Endothelial cell of umbilical vein (primary cell): Measurements from ENCODE around the gene ITIH5. TPM values are rescaled to one million over a fixed set of nuclear protein-coding genes. Genes with fewer than 3 reads are reported as not detected.

Source experiments
- BruUV-seq: library from RNA; stranded (reverse); fragments of 400-500 nt; replicated peaks from 2 replicates; lab custom pipeline; 2021; lab: Mats Ljungman, UMichigan
- CTCF ChIA-PET: fragments of 300-600, 350-600 bp; sonication (Branson Sonifier 250); formaldehyde crosslinking; loops from one replicate; lab custom pipeline; 2021; ENCODE audit warnings: antibody characterized with exemption, inconsistent platforms; lab: Charles Lee
- POLR2A ChIA-PET: fragments of 300-600, 350-600 bp; sonication (Branson Sonifier 250); formaldehyde crosslinking; loops from one replicate; lab custom pipeline; 2021; ENCODE audit warnings: antibody characterized with exemption, inconsistent platforms; lab: Charles Lee
- DNase-seq: peaks from one replicate; pipeline ENCODE4 v3.0.0-alpha.2; 2011; ENCODE audit warnings: low read depth, low spot score
- FAIRE-seq: peaks from 2 replicates; lab custom pipeline; 2011; peaks lifted over from hg19 to GRCh38; lab: Jason Lieb, UNC
- H2AFZ ChIP-seq: 2 replicates; pipeline ENCODE4 v1.6.0; 2012; ENCODE audit warnings: low read depth, low read length, control low read depth, inconsistent platforms
- H3K27ac ChIP-seq: 2 replicates; pipeline ENCODE4 v1.5.1; 2011; ENCODE audit warnings: low read depth, mild to moderate bottlenecking, control low read depth, low read length, moderate library complexity; ENCODE audit not compliant: insufficient read depth
- H3K27me3 ChIP-seq, 2 experiments: 2 replicates each; pipeline versions ENCODE4 v1.6.0 to v1.6.1; 2011; ENCODE audit warnings: low read length in 2 of 2, mixed read lengths in 1 of 2; ENCODE audit not compliant: control insufficient read depth in 2 of 2, insufficient read depth in 2 of 2
- H3K36me3 ChIP-seq, 2 experiments: 2 replicates in 1 of 2; 3 replicates in 1 of 2; pipeline ENCODE4 v1.5.1; 2011; ENCODE audit warnings: low read length in 2 of 2, mild to moderate bottlenecking in 1 of 2, moderate library complexity in 1 of 2; ENCODE audit not compliant: control insufficient read depth in 2 of 2, insufficient read depth in 2 of 2; ENCODE audit errors: extremely low read depth in 1 of 2
- H3K4me1 ChIP-seq: 3 replicates; pipeline ENCODE4 v1.5.1; 2011; ENCODE audit warnings: mild to moderate bottlenecking, low read length; ENCODE audit not compliant: control insufficient read depth, insufficient read depth; ENCODE audit errors: extremely low read depth
- H3K4me2 ChIP-seq: 2 replicates; pipeline ENCODE4 v1.6.1; 2011; ENCODE audit warnings: low read length, control low read depth, mixed read lengths; ENCODE audit not compliant: insufficient read depth
- H3K4me3 ChIP-seq, 3 experiments: fragments of 200-600 bp in 1 of 3; sonication (generic), shearing (Covaris generic) in 1 of 3; replicated peaks in 1 of 3; 2 replicates each; pipeline ENCODE4 v1.5.1; 2011 to 2016; ENCODE audit warnings: control low read depth in 3 of 3, low read length in 3 of 3, mild to moderate bottlenecking in 2 of 3, inconsistent platforms in 1 of 3, low read depth in 1 of 3, moderate library complexity in 1 of 3; ENCODE audit not compliant: insufficient read depth in 1 of 3
- H3K79me2 ChIP-seq: 2 replicates; pipeline ENCODE4 v1.6.0; 2012; ENCODE audit warnings: low read length, inconsistent platforms; ENCODE audit not compliant: control insufficient read depth, insufficient read depth
- H3K9ac ChIP-seq: replicated peaks from 2 replicates; pipeline ENCODE3; 2011; ENCODE audit warnings: low read length, control low read depth; ENCODE audit not compliant: insufficient read depth; ENCODE audit errors: extremely low read depth
- H3K9me1 ChIP-seq: replicated peaks from 3 replicates; pipeline ENCODE4 v1.6.0; 2011; ENCODE audit warnings: mild to moderate bottlenecking, low read length; ENCODE audit not compliant: control insufficient read depth, insufficient read depth; ENCODE audit errors: extremely low read depth
- H3K9me3 ChIP-seq: replicated peaks from 2 replicates; pipeline ENCODE4 v1.5.1; 2012; ENCODE audit warnings: low read length, inconsistent platforms; ENCODE audit not compliant: control insufficient read depth, insufficient read depth
- H4K20me1 ChIP-seq: replicated peaks from 2 replicates; pipeline ENCODE3; 2011; ENCODE audit warnings: mild to moderate bottlenecking, low read length; ENCODE audit not compliant: control insufficient read depth, insufficient read depth; ENCODE audit errors: extremely low read depth
- CTCF ChIP-seq, 2 donors: IDR thresholded peaks; 1 replicate in 1 of 2; 2 replicates in 1 of 2; pipeline ENCODE4 v1.5.1; 2011; ENCODE audit warnings: low read length in 2 of 2, mild to moderate bottlenecking in 2 of 2, moderate library complexity in 2 of 2, control low read depth in 1 of 2, inconsistent platforms in 1 of 2, low read depth in 1 of 2; ENCODE audit not compliant: insufficient read depth in 1 of 2; ENCODE audit errors: extremely low read depth in 1 of 2
- MYC ChIP-seq: IDR thresholded peaks from one replicate; pipeline ENCODE4 v1.6.1; 2011; ENCODE audit warnings: mild to moderate bottlenecking, low read depth, low read length
- POLR2A ChIP-seq: IDR thresholded peaks from 2 replicates; pipeline ENCODE4 v1.6.1; 2012; ENCODE audit warnings: low read depth, mild to moderate bottlenecking, control low read depth, low read length
- dilution Hi-C: fragments of 300-500 bp; cut with MboI; formaldehyde crosslinking; loops from one replicate; pipeline ENCODE4 v1.15.0; 2019; ENCODE audit warnings: low sequenced_read_pairs; ENCODE audit not compliant: extremely low pct_ligation_motif_present
- intact Hi-C: fragments of 100-400 bp; cut with micrococcal nuclease; formaldehyde crosslinking; loops from one replicate; pipeline ENCODE4 v1.10.0; 2022
- polyA plus RNA-seq, 4 experiments: library from polyadenylated mRNA; depleted of rRNA in 3 of 4; stranded (reverse) in 3 of 4; unstranded in 1 of 4; fragments of >200 nt; gene quantifications; 2 replicates each; pipeline versions ENCODE4 v1.2.1 to v1.2.3, GENCODE V29; 2011 to 2012; ENCODE audit warnings: missing spikeins in 1 of 4
- total RNA-seq: library from RNA; stranded (reverse); gene quantifications from 2 replicates; pipeline ENCODE4 v1.2.3, GENCODE V29; 2021
- TF ChIP-seq, protein P1 (sequence below): IDR thresholded peaks from 2 replicates; pipeline ENCODE4 v1.6.1; 2011; ENCODE audit not compliant: insufficient read depth, insufficient read length

The ITIH5 gene
- total and polyA plus RNA-seq, 2 donors (not counting 3 experiments of a cell fraction or from before 2014, with no cell fraction given) = not detected

GRCh38 chr10:7704071-7705016 lies 37.6 kb upstream of the ITIH5 start:
- Histone ChIP-seq H2AFZ (no peak overlapping the region), H3K4me3 (no peak overlapping the region), H3K27ac (no peak overlapping the region), H3K36me3 (no peaks in the 10 kb centered on the region), H3K79me2 (no peaks in the 10 kb centered on the region), H3K9me1 (no peaks in the 10 kb centered on the region), H4K20me1 (no peaks in the 10 kb centered on the region), H3K27me3 (peaks cover 0 to 2% of the 10 kb centered on the region in 2 experiments), H3K4me1 (no peaks in the 10 kb centered on the region), H3K9ac (no peak overlapping the region), H3K9me3 (no peaks in the 10 kb centered on the region), H3K4me2 (no peak overlapping the region)
- intact Hi-C loops (no loop called here), dilution Hi-C loops (no loop called here)
- TF ChIP-seq CTCF (IDR thresholded peaks at IDR 0.05; ENCODE audit: extremely low read depth in 1 of 2, insufficient read depth in 1 of 2, low read depth in 1 of 2, low read length in 2 of 2) = no peak
- TF ChIP-seq MYC = no peak
- TF ChIP-seq, protein P1, sequence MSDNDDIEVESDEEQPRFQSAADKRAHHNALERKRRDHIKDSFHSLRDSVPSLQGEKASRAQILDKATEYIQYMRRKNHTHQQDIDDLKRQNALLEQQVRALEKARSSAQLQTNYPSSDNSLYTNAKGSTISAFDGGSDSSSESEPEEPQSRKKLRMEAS = no peak
- TF ChIP-seq POLR2A = no peak
- no TSS peak for BruUV-seq
- DNase-seq = no peak
- POLR2A ChIA-PET = no interaction called here
- CTCF ChIA-PET = interaction anchor here (0.9 kb wide), 1 partner anchor 17 kb away, joined by 5 read pairs; no protein-coding TSS in a partner anchor
- FAIRE-seq = no peak
